GM12891 (cell line): ENCODE results near the gene DLGAP5.

ENCODE experiments used
- DNase-seq: peaks from one replicate; pipeline ENCODE4 v3.0.0; 2011; ENCODE audit warnings: low spot score; ENCODE audit not compliant: insufficient read length
- FAIRE-seq: peaks from 2 replicates; lab custom pipeline; 2011; peaks lifted over from hg19 to GRCh38; lab: Jason Lieb, UNC
- PAX5 ChIP-seq: IDR thresholded peaks from 2 replicates; pipeline ENCODE4 v1.6.1; 2011; ENCODE audit warnings: low read length, moderate library complexity, mild to moderate bottlenecking; ENCODE audit not compliant: insufficient read depth, severe bottlenecking
- POLR2A ChIP-seq: IDR thresholded peaks from 2 replicates; pipeline ENCODE4 v1.6.1; 2011; ENCODE audit warnings: low read depth, low read length, control low read depth
- POLR2AphosphoS5 ChIP-seq: IDR thresholded peaks from 2 replicates; pipeline ENCODE4 v1.6.1; 2011; ENCODE audit warnings: low read depth, low read length, control low read depth
- POU2F2 ChIP-seq: IDR thresholded peaks from 2 replicates; pipeline ENCODE4 v1.6.1; 2011; ENCODE audit warnings: low read depth, mild to moderate bottlenecking, control low read depth, low read length, moderate library complexity
- SPI1 ChIP-seq: IDR thresholded peaks from 2 replicates; pipeline ENCODE4 v1.6.1; 2011; ENCODE audit warnings: low read depth, low read length, control low read depth
- TAF1 ChIP-seq: IDR thresholded peaks from 2 replicates; pipeline ENCODE4 v1.6.1; 2011; ENCODE audit warnings: low read depth, low read length, control low read depth

DLGAP5 gene

DNA sequence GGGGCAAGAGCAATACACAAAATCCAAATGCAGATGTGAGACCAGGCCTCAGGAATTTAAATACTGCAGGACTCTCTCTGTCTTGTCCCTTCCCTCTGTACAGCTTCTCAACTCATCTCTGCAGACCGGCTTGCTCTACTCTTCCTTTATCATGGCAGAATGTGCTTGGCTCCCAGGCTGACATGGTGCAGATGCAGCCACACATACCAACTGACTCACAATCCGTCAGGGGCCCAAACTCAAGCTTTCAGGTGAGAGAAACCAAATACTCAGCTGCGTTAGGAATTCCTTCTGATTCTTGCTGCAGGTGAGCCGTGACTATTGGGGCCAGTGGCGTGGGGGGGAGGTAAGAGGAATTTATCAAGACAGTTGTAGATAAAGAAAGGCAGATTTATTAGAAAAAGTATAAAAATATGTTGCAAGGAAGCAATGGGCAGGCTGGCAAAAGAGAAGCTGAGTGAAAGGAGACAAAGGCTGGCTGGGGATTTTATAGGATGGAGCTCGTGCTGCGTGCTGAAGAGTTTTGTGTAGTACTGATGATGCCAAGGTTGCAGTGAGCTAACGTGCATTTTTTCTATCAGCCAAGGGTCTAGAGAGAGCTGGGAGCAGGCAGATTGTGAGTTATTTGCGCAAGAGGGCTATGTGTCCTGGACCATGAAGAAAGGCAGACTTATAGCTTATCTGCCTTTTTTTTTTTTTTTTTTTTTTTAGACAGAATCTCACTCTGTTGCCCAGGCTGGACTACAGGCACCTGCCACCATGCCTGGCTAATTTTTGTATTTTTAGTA, 67.3 kb downstream of the DLGAP5 start:
- no peak for TF ChIP-seq TAF1
- TF ChIP-seq POLR2A = no peak
- no peak for TF ChIP-seq POU2F2
- no peak for TF ChIP-seq SPI1
- no peak for TF ChIP-seq POLR2AphosphoS5
- TF ChIP-seq PAX5 = no peak
- FAIRE-seq (no peak), DNase-seq (no peak)

DNA sequence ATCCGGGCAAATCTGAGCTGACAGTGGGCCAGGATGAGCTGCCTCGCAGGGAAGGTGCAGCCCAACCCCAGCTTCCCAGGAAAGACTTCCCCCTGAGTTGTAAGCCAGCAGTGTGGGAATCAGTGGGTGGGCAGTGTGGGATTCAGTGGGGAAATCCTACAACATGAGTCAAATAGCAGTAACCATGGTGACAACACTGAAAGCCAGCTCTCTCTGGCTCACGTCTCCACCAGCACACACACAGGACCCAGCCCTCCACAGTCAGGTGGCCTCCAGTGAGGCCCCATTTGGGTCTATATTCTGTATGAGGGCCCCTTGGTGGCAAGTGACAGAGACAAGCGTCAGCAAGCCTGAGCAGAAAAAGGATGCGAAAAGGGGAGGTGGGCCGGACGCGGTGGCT, 68.3 kb downstream of the DLGAP5 start:
- FAIRE-seq (peak; percentile 38), DNase-seq (no peak)
- TF ChIP-seq TAF1 = no peak
- no peak for TF ChIP-seq POU2F2
- no peak for TF ChIP-seq POLR2A
- no peak for TF ChIP-seq SPI1
- no peak for TF ChIP-seq PAX5
- no peak for TF ChIP-seq POLR2AphosphoS5

GRCh38 chr14:55122440-55122986, 68.9 kb downstream of the DLGAP5 start:
- FAIRE-seq = peak; percentile 54
- DNase-seq = no peak
- no peak for TF ChIP-seq PAX5
- no peak for TF ChIP-seq POLR2AphosphoS5
- no peak for TF ChIP-seq SPI1
- no peak for TF ChIP-seq TAF1
- no peak for TF ChIP-seq POU2F2
- no peak for TF ChIP-seq POLR2A

DNA sequence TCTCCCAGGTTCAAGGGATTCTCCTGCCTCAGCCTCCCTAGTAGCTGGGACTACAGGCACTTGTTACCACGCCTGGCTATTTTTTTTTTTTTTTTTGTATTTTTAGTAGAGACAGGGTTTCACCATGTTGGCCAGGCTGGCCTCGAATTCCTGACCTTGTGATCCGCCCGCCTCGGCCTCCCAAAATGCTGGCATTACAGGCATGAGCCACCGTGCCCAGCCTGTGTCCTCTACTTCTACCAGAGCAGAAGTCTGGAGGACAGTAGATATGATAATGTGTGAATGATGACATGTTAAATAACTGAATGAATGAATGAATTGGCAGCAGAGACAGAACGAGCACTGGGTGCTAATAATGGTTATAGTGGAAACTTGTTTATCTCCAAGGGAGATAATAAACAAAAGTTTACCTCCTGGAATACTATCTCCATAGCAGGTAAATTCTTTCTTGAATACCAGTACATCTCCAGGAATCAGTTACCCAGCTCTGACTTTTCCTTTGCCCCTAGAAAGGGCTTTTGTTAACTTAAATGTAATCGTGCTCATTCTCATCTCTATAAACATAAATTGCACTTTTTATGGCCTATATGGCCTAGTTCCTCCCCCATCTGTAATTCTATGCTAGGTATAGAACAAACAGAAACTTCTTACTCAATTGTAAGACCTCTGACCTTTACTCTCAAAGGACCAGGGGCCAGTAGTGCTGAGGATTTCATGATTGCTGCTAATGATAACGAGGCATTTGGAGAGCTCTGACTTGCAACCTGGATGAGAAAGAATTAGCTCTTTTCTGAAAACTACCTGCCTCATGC, 69.6 kb downstream of the DLGAP5 start:
- FAIRE-seq = no peak
- no peak for DNase-seq
- TF ChIP-seq POLR2AphosphoS5 (no peak), POLR2A (no peak), TAF1 (no peak), PAX5 (no peak), POU2F2 (no peak), SPI1 (no peak)

GRCh38 chr14:55120571-55121495, 70.6 kb downstream of the DLGAP5 start:
- DNase-seq (no peak), FAIRE-seq (peak; percentile 20)
- TF ChIP-seq POU2F2 = no peak
- no peak for TF ChIP-seq SPI1
- no peak for TF ChIP-seq POLR2AphosphoS5
- TF ChIP-seq POLR2A = no peak
- no peak for TF ChIP-seq TAF1
- TF ChIP-seq PAX5 = no peak

DNA sequence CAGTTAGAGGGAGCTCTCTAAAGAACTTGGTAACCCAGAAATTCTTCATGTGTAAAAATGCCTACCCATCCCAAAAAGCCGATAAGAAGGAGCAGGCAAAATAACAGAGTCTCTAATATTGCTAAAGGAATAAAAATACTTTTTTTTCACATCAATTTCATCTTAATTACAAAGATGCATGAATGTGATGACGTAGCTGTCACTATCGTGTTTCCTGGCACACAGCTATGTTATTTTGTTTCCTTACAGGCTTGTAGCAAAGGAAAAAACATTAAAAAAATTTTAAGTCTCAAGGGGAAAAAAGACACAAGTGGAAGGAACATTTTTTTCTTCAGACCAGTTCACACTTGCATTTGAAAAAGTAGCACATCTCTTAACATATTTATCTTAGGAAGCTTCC, 72.6 kb downstream of the DLGAP5 start:
- no peak for FAIRE-seq
- DNase-seq = no peak
- no peak for TF ChIP-seq POU2F2
- no peak for TF ChIP-seq POLR2A
- no peak for TF ChIP-seq POLR2AphosphoS5
- TF ChIP-seq SPI1 = no peak
- TF ChIP-seq TAF1 = no peak
- TF ChIP-seq PAX5 = no peak

DNA sequence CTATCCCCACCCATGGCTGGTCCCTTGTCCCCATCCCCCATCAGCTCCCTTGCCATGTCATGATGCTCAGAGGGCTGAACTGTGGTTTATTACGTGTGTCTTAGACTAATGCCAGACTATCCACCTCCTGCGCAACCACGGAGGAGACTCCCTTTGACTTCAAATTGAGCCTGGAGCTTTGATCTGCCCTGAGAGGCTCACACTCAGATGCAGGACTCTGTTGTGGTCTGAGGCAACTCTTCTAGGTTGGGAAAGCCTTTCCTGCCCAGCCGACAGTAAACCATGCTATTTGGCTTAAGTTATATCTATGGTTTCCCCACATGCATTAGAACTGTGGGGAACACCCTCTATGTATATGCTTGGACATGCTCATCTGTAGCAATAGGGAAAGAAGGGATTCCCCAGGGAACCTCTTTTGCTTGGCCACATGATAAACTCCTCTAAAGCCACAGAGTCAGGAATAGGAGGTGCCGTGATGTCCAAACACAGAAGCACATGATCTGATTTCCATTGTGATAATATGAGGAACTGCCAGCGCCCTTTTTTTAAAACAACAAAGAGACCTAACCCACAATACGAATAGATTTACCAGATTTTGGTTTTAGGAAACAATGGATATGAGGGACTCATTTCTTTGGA, 73.5 kb downstream of the DLGAP5 start:
- TF ChIP-seq TAF1 = no peak
- TF ChIP-seq SPI1 = no peak
- TF ChIP-seq POLR2A = no peak
- TF ChIP-seq PAX5 = no peak
- no peak for TF ChIP-seq POU2F2
- TF ChIP-seq POLR2AphosphoS5 = no peak
- DNase-seq (no peak), FAIRE-seq (no peak)

DNA sequence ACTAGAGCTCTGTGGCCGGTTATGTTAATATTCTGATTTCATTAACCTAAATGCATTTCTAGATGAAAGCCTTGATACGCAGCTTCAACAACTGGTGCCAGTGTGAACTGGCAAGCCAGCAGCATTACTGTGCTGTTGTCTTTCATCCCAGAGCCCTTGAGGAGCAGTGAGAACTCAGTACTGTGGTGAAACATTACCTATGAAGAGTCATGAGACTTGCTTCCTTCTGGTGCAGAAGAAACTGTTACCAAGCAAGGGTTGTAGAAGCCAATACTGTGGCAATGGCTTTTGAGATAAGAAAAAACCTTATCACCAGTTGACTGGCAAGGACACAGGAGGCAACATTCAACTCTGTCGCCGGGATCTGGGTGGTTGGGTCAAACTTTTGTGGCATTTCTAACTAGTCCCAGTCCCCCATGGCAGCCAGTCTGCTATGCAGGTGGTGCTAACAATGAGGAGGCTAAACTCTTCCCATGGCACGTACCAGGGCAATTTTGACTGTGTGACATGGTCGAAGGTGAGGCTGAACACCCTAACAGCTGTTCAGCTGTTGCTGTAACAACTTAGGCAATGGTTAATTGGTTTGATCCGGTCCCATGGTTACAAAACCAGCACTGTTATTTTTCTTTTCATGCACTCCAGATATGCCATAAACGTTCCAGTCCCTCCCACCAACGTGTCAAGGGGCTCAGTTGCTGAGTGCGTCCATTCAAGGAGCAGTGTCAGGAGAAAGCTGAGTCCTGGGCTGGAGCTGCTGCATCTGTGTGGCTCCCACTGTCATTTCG, 74.9 kb downstream of the DLGAP5 start:
- FAIRE-seq = no peak

More for the DNA sequence above, 74.9 kb downstream of the DLGAP5 start:
- no peak for DNase-seq
- TF ChIP-seq SPI1 = no peak
- no peak for TF ChIP-seq POU2F2
- TF ChIP-seq TAF1 = no peak
- TF ChIP-seq POLR2A = no peak
- no peak for TF ChIP-seq PAX5
- no peak for TF ChIP-seq POLR2AphosphoS5
